ENCODE measurements around the gene THSD7B. TPM values are rescaled to one million over a fixed set of nuclear protein-coding genes. Genes with fewer than 3 reads are reported as not detected.

Gene THSD7B
- total and polyA plus RNA-seq, 2 of the 8 experiments (the other 6 are each of a cell fraction or from before 2014, with no cell fraction given): 0.60 to 2.9 TPM

GRCh38 chr2:137676346-137676745, 911.0 kb downstream of the THSD7B start:
- H3K14ac ChIP-seq (ENCODE audit: insufficient read length): no peak overlapping the region
- no peak overlapping the region for H3K56ac ChIP-seq (replicated peaks; ENCODE audit: insufficient read length, low read depth, low read length)
- POLR2A ChIA-PET (ENCODE audit: partially characterized antibody): no interaction called here
- no peaks in the 10 kb centered on the region for H4K20me1 ChIP-seq (replicated peaks in 1 of 2; ENCODE audit: control insufficient read depth in 1 of 2, insufficient read depth in 2 of 2, low read length in 2 of 2)
- 96% methylated on average over 3 of the region's 3 CpGs; no CpG with 5 or more reads in 1 of the 2 experiments for WGBS, 2 experiments (ENCODE audit: extremely low coverage in 1 of 2, insufficient coverage in 1 of 2, insufficient read length in 1 of 2, insufficient replicate concordance in 2 of 2, low coverage in 1 of 2, low lambda C conversion rate in 2 of 2, missing lambda C conversion rate in 1 of 2)
- no peak overlapping the region for H3K27ac ChIP-seq (ENCODE audit: low read depth, low read length)
- H2BK120ac ChIP-seq (replicated peaks; ENCODE audit: low read depth, low read length): no peak overlapping the region
- no peak overlapping the region for H4K8ac ChIP-seq (ENCODE audit: extremely low read depth, insufficient read depth, low read length)
- H3K23me2 ChIP-seq (ENCODE audit: low read depth, low read length): no peaks in the 10 kb centered on the region
- no peak overlapping the region for H4K5ac ChIP-seq (ENCODE audit: insufficient read length, low read depth, low read length)
- no peak overlapping the region for H3K4me3 ChIP-seq (ENCODE audit: extremely low read depth in 1 of 4, insufficient read depth in 2 of 4, low read depth in 3 of 4, low read length in 4 of 4)
- H2BK20ac ChIP-seq (ENCODE audit: low read length): no peak overlapping the region
- H2BK5ac ChIP-seq (ENCODE audit: low read depth, low read length): no peak overlapping the region
- DNase-seq (ENCODE audit: low read depth in 1 of 2, low spot score in 2 of 2): no peak
- no peaks in the 10 kb centered on the region for H3K4me1 ChIP-seq (replicated peaks in 1 of 4; ENCODE audit: control insufficient read depth in 3 of 4, insufficient read depth in 4 of 4, low read length in 3 of 4)
- no peaks in the 10 kb centered on the region for H3K27me3 ChIP-seq (replicated peaks in 1 of 4; ENCODE audit: control insufficient read depth in 3 of 4, extremely low read depth in 1 of 4, insufficient read depth in 3 of 4, low read length in 3 of 4)
- H3K4ac ChIP-seq (replicated peaks; ENCODE audit: insufficient read length, low read depth, low read length): no peak overlapping the region
- H3K79me2 ChIP-seq (ENCODE audit: control insufficient read depth in 1 of 2, insufficient read depth in 2 of 2, low read length in 2 of 2): no peaks in the 10 kb centered on the region
- H3K36me3 ChIP-seq (ENCODE audit: control insufficient read depth in 2 of 4, insufficient read depth in 4 of 4, low read length in 3 of 4): no peaks in the 10 kb centered on the region
- H3K79me1 ChIP-seq (ENCODE audit: low read depth, low read length): no peaks in the 10 kb centered on the region
- H3K4me2 ChIP-seq (ENCODE audit: insufficient read depth in 1 of 2, low read depth in 2 of 2, low read length in 2 of 2): no peak overlapping the region
- no peak overlapping the region for H2BK15ac ChIP-seq (ENCODE audit: low read length)
- H2AFZ ChIP-seq (ENCODE audit: low read length): no peak overlapping the region
- H2AK5ac ChIP-seq (ENCODE audit: low read depth, low read length): no peak overlapping the region
- no peak overlapping the region for H3K9ac ChIP-seq (replicated peaks in 1 of 4; ENCODE audit: extremely low read depth in 1 of 4, low read depth in 3 of 4, low read length in 3 of 4)
- CTCF ChIA-PET (ENCODE audit: partially characterized antibody): interaction anchor here (1.0 to 1.3 kb wide), 5 partner anchors 8 to 209 kb away, joined by 3 to 5 read pairs (median 3); no protein-coding TSS in a partner anchor
- H3K9me3 ChIP-seq (ENCODE audit: insufficient read depth in 2 of 2, low read depth in 1 of 2, low read length in 1 of 2): no peaks in the 10 kb centered on the region
- no peak overlapping the region for H4K91ac ChIP-seq (replicated peaks; ENCODE audit: insufficient read length, low read length)
- H2BK12ac ChIP-seq (ENCODE audit: low read depth, low read length): no peak overlapping the region
- FAIRE-seq: no peak
- H3K18ac ChIP-seq (ENCODE audit: extremely low read depth, low read length): no peak overlapping the region
- H3K23ac ChIP-seq (ENCODE audit: insufficient read length): no peak overlapping the region
- TF ChIP-seq POLR2AphosphoS5 (IDR thresholded peaks at IDR 0.05; ENCODE audit: low read depth, low read length) (no peak), GABPA (IDR thresholded peaks at IDR 0.05; ENCODE audit: borderline replicate concordance, insufficient read depth, low read length) (no peak), E2F6 (IDR thresholded peaks at IDR 0.05) (no peak), POU5F1 (IDR thresholded peaks at IDR 0.05; ENCODE audit: low read depth, low read length) (no peak), TEAD4 (IDR thresholded peaks at IDR 0.05; ENCODE audit: low read depth, low read length) (no peak), SIRT6 (IDR thresholded peaks at IDR 0.05; ENCODE audit: low read length) (no peak), TAF1 (IDR thresholded peaks at IDR 0.05; ENCODE audit: low read depth, low read length) (no peak), PHF8 (conservative IDR thresholded peaks at IDR 0.05; ENCODE audit: low read depth, low read length) (no peak), BRCA1 (IDR thresholded peaks at IDR 0.05; ENCODE audit: low read depth, low read length) (no peak), SP1 (IDR thresholded peaks at IDR 0.05; ENCODE audit: low read depth, low read length) (no peak), YY1 (IDR thresholded peaks at IDR 0.05; ENCODE audit: low read depth, low read length) (no peak), ATF2 (IDR thresholded peaks at IDR 0.05; ENCODE audit: low read length) (no peak), KDM4A (IDR thresholded peaks at IDR 0.05; ENCODE audit: low read depth, low read length, severe bottlenecking) (no peak), ZNF274 (IDR thresholded peaks at IDR 0.05; ENCODE audit: borderline replicate concordance, extremely low read depth, low read length) (no peak)
